Stimulated activated CD4-positive, alpha-beta T cell treated with anti-CD3 and anti-CD28 coated beads, TNF-alpha, amount 100 ng/mL, for 4 hours (primary cell): Measurements from ENCODE around the gene CNOT6L.

Experiments
- DNase-seq, 3 experiments: peaks; one replicate each; pipeline ENCODE4 v3.0.0-alpha.2; 2020; ENCODE audit warnings: low read depth in 3 of 3

Gene CNOT6L

DNA sequence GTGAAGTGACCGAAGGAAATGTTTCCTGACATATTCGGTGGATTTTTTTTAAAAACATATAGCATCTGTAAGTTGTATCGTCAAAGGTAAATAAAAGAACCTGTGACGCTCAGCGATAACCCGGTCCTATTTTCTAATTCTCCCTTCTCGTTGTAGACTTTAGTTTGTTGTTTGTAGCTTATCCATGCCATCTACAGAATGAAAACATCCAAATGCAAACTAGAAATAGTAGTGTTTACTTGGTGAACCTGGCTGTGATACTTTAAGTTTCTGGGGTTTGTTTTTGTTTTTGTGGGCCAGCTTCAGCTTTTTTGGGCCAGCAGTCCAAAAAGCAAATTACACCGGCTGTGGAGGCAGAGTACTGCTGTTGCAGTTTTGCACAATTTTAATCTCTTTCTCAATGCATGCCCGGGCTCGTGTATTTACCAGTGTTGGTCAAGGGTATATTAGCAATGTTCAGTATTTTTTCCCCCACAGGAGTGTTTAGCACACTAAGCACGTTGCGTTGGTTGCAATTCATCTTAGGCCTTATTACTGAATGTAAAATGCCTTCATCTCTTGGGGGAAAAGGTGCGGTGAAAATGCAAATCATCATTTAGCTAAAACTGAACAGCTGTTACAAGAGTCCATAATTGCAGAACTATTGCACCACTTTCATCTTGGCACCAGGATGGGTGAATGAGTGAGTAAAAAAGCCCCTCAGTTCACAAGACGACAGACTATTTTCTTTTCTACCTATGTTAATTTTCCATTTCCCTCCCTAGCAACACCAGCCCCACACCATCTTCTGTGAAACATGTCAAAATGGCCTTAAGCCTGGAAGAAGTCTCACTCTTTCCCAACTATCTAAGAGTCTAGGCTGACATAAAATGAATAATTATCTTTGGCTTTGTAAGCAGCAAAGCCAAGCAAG is 1.7 kb upstream of the CNOT6L start:
- DNase-seq, result no peak

DNA sequence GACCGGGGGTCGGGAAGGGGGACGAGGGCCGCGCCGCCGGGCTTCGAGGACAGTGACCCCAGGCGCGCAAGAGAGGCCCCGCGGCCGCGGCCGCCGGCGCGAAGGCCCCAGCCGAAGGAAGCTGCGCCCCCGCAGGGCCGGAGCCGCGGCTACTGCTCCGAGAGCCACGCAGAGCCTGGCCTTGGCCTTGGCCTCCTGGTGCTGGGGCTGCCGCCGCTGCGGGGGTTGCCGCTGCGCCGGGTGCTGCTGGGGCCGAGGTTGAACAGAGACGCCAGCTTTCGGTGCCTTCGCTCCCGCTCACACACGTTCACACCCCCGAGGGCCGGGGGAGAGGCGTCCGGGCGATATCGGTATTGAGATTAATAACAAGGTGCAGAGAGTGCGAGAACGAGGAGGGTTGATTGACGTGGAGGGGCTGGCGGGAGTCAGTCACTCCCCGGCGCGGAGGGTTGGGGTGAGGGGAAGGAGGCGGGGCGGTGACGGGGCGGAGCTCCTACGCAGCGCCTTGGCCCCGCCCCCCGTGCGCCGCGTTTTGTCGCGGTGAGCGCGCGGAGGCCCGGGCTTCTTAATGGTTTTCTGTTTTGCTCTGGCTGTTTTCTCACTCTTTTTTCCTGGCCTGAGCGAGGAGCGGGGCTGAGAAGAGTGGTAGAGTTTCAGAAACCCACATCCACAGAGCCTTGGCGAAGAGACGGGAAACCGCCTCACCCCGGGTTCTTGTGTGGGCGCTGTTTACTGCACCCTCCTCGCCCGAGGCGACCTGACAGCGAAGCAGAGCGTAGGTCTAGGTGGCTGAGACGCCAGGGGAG is 878 bp upstream of the CNOT6L start:
- peak; percentile 88 to 92 (median 91) for DNase-seq

DNA sequence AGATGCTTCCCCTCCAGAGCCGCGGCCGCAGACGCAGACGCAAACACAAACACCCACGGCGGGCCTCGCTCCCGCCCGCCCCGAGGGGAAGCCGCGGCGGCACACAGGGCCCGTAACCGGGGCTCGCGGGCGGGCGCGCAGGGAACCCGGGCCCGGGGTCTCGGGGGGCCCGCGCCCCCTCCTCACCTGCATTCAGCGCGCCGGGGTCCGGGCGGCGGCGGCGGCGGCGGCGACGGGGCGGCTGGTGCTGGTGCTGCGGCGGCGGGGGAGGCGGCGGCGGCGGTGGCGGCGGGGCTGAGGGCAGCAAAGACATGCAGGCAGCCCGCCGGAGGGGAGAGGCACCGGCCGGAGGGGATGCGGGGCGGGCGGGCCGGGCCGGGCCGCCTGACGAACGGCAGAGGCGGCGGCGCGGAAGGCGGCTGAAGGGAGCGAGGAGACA is 255 bp upstream of the CNOT6L start:
- DNase-seq, result peak in 1 of 3 experiments; percentile 72

DNA sequence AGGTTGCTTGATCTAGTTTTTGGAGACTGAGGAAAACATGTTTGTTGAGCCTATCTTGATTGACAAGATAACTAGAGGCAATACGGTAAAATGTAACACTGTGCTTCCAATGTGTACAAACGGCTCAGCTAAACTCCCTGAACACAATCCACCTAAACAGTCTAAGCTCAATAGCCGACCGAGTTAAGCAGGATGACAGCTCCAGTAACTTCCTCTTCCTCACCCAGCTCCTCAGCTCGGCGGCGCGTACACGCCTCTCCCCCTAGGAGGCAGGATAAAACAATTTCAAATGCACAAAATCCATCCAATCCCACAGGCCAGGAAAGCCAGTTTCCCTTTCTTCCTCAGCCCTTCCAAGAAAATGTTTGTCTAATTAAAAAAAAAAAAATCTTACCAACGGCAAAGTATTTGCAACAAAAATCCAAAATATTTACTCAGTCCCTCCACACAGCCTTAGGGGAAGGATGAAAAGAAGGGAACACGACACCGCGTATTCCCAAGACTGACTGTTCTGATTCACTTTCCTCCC is 1.0 kb downstream of the CNOT6L start:
- no peak for DNase-seq

DNA sequence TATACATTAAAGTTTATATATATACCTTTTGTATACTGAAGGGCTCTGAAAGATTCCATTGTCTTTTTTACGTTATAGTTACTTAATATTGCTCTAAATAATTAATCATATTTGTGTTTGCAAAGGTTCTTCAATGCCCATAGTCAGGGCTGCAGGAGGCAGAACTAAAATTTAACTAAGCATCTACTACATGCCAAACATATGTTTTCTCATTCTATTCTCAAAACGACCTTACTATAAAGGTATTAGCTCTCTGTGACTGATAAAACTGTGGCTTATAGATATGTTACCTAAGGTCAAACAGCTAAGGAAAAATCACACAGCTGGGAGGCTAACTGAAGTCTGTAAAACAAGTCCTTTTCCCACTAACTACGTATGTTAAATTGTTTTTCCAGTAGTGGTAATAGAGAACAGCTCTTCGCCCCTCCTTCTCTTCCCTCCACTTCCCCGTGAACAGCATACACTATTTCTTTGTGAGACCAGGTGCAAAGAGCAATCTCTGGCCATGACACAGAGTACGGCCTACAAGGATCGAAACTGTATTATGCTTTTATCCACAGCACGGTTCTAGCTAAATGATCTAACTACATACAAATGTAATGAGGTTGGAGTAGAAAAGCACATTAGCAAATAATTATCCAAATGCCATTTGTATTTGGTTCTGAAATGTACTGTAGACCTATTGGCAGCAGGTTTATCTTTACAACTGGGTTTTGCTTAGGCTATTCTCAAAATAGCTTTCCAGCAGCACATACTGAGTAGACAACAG is 1.7 kb downstream of the CNOT6L start:
- DNase-seq, result no peak

DNA sequence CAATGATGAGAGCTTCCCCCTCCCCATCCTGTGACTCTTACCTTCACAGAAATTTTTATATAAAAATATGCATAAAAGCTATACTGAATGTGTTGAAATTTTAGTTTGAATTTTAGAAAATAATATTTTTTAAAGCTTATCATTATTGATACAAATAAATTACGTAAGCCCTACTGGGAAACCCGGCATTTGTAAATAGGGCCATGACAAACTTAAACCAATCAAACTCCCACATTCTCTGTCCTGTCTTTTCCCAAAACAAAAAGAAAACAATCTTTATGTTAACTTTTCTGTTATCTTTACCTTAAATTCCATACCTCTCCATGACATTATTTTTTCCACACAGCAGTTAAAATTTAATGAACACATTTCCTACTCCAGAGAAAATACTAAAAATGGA is 2.6 kb downstream of the CNOT6L start:
- DNase-seq, result no peak

DNA sequence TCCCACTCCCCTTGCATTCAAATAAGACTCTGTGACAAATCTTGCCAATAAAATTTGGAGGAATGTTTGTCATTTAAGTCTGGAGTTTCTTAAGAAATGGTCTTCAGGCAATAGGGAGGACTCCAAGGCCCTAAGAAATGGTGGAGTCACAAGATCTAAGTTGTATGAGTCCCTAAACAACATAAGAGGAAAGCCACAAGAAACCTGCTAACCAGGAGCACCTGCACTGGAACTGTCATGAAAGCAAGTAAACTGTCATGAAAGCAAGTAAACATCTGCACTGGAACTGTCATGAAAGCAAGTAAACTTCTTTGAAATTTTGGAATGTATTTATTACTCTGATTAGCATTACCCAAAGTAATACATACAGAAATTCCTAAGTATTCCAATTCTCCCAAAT is 3.5 kb downstream of the CNOT6L start:
- DNase-seq, result no peak

DNA sequence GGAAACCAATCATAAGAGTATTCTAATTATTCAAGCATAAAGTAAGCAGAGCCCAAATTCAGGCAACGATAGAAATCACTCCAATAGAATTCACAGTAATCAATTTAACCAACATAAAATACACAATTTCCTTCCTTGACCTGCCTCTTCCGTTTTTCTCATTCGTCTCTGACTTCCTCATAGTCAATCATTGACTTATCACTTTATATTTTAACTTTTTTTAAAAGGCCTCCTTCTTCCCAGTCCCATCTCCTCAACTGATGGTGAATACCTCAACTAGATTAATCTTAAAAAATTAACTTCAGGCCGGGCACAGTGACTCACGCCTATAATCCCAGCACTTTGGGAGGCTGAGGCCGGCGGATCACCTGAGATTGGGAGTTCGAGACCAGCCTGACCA is 13.3 kb downstream of the CNOT6L start:
- no peak for DNase-seq

DNA sequence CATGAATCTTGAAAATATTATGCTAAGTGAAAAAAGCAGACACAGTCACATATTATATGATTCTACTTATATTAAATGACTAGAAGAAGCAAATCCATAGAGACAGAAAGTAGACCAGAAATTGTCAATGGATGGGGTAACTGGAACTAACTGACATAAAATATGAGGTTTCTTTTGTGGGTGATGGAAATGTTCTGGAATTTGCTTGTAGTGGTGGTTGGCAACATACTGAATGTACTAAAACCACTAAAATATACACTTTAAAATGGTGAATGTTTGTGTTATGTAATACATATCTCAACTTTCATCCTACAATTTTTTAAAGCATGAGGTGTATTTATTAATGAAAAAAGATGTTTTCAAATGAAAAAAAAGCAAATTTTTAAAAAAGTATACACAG is 14.7 kb downstream of the CNOT6L start:
- DNase-seq, result no peak

DNA sequence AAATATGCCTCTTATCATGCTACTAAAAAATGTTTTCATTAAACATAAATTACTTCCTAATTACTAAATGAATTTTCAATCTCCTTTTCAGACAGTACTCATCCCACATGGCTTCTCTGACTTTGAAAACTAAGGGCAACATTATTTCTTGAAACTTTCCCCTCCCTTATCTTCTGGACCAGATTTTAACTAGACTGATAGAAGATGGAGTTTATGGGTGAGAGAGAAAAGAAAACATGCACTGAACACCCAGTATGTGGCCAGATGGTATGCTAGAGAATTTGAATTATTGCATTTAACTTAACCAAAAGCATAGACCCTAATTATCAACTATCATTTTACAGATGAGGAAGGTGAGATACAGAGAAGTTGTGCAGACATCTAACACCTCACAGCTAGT is 16.8 kb downstream of the CNOT6L start:
- DNase-seq, result no peak

DNA sequence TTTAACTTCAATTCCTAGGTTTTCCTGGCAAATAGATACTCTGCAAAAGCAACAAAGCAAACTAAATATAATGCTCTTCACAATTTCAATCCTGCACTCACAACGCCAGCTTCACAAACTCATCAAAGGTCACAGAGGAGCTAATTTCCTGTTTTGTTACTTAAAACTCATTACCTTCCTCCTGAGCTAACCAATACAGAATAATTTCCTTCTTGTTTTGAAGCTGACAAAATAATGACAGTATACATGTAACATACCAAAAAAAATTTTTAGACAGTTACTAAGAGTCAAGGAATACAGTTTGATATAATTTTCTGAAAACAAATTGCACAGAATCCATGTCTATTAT is 17.9 kb downstream of the CNOT6L start:
- no peak for DNase-seq

DNA sequence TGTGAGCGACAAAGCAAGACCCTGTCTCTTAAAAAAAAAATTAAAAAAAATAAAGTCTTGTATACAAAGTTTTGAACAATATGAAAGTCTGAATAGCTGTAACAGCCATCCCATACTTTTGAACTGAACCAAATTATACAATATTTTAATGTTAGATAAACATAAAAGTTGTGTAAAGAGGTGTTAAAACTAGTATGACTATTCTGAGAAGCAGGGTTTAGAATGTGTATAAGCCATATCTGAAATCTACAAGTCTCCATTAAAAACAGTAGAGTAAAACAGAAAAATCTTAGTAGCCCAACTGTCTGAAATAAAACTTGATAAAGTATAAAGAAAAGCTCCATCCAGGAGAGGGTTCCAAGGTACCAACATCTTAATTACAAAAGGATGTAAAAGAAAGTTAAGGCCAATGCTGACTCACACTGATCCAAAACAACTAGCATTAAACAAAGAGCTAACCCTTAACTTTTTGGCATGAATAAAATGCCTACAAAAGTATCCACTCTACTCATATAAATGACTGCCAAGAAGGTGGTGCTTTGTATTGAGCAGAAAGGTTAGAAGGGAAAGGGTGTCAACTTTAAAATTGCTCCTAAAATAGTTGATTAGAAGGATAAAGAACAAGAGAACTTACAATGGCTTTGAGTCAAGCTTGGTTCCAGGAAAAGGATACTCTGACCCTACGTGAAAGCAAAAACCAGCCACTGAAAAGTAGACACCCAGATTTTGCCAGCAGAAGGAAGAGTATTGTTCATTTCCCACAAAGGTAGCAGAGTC is 18.5 kb downstream of the CNOT6L start:
- no peak for DNase-seq

DNA sequence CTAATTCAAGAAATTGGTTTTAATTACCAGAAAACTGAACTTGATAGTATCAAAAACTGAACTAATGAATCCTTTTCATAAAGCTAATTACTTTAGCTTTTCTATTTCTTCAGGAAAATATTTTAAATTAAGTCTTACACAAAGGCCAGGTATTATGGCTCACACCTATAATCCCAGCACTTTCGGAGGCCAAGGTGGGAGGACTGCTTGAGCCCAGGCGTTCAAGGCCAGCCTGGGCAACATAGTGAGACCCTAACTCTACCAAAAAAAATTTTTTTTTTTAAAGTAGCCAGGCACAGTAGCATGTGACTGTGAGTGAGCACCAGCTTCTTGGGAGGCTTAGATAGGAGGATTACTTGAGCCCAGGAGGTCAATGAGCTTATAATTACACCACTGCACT is 19.1 kb downstream of the CNOT6L start:
- DNase-seq, result no peak

DNA sequence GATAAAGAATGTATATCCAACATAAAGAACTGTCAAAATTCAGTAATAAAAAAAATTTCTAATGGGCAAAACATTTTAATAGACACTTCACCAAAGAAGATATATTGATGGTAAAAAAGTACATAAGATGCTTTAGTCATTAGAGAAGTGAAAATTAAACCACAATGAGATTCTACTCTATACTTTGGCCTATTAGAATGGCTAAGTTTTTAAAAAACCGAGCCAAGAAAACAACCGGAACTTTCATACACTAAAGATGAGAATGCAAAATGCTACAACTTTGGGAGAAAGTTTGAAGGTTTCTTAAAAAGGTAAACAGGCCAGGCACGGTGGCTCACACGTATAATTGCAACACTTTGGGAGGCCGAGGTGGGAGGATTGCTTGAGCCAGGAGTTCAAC is 20.8 kb downstream of the CNOT6L start:
- no peak for DNase-seq

DNA sequence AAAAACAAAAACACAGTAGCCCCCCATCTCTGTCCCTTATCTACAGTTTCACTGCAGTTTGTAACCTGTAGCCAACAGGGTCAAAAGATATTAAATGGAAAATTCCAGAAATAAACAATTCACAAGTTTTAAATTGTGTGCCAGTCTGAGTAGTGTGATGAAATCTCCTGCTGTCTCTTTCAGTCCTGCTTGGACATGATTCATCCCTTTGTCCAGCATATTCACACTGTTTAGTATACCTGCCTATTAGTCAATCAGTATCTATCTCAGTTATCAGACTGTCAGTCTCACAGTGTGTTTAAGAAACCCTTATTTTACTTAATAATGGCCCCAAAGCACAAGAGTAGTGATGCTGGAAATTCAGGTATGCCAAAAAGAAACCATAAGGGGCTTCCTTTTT is 21.9 kb downstream of the CNOT6L start:
- DNase-seq, result no peak

DNA sequence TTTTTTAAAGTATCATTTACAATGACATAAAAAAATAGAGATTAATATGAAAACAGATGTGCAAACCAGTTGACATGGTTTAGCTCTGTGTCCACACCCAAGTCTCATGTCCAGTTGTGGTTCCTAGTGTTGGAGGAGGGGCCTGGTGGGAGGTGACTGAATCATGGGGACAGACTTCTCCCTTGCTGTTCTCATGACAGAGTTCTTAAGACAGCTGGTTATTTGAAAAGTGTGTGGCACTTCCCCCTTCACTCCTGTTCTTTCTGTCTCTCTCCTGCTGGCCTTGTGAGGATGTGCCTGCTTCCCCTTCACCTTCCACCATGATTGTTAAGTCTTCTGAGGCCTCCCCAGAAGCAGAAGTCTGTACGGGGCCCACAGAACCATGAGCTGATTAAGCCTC is 23.8 kb downstream of the CNOT6L start:
- DNase-seq, result no peak

DNA sequence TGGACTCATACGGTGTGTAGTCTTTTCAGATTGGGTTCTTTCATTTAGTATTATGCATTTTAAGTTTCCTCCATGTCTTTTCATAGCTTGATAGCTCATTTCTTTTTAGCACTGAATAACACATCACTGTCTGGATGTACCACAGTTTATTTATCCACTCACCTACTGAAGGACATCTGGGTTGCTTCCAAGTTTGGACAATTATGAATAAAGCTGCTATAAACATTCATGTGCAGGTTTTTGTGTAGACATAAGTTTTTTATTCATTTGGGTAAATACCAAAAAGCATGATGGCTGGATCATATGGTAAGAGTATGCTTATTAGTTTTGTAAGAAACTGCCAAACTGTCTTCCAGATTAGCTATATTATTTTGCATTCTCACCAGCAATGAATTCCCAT is 29.0 kb downstream of the CNOT6L start:
- DNase-seq, result no peak

DNA sequence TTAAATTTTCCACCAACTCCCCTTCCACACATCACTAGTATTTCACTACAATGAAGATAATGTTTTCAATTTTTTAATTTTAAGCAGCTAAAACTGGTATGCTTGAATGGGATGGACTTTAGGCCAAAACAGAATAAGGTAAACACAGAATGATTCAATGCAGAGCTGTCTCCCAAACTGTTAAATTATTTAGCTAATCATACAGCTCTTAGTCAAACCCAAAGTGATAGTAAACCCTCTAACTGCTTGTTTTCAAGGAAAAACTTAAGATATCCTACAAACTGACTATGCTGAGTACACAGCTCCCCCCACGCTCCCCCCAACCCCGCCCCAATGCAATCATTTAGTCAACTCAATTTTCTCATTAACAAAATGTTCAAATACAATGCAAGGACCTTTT is 30.2 kb downstream of the CNOT6L start:
- no peak for DNase-seq

DNA sequence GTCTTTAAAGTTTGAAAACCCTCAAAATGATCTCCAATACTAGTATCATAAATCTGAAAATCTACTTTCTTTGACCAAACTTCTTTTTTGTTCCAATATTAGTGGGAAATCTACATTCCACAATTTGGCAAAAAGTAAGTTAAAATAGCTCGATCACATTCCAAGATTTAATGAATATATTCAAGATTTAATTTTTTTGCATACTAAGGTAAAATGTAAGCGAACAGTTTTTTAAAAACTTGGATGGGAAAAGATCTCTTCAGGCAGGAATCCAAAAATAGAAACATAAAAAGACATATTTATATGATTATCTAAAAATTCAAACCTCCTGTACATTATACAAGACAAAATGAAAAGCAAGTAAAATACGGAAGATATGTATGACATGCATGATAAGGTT is 31.2 kb downstream of the CNOT6L start:
- no peak for DNase-seq

DNA sequence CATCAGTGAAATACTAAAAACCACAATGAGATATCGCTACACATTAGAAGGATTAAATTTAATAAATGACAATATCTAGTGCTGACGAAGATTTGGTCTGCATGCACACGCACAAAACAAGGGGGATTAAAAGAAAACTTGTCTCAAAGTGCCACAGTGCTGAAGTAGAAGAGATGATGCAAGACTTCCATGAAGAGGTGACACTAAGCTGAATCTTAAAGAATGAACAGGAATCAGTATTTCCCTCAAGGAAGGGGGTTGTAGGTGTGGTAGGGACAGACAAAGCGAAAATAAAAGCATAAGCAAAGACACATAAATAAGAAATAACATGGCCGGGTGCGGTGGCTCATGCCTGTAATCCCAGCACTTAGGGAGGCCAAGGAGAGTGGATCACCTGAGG is 33.5 kb downstream of the CNOT6L start:
- DNase-seq, result no peak

DNA sequence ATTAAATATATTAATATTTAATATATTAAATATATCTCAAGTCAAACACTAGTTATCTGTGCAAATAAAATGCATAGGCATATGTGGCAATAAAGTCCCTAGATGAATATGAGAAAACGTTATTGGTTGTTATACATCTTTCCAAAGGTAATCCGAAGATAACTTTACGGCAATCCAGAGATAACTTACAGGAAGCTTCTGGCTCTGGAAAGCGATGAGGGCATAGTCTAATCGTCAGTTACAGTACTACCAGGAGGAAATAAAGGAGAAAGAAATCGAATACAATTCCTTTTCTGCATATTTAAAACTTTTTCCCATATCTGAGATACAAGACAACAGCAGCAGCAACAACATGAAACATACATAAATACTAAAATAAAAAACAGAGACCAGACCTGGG is 35.3 kb downstream of the CNOT6L start:
- DNase-seq, result no peak
